SK-N-MC (cell line): ENCODE measurements around the gene ORAI3.
"Not testable (repeated sequence)": the region's sequence is repeated elsewhere in the genome, so short reads cannot be mapped to it uniquely, and the experiment has no call there.

ENCODE experiments used
- DNase-seq: peaks from one replicate; pipeline ENCODE4 v3.0.0-alpha.2; 2011; ENCODE audit warnings: low read depth, low spot score
- H3K27ac ChIP-seq: fragments of 200-600 bp; sonication (generic); 2 replicates; pipeline ENCODE4 v1.5.1; 2016; ENCODE audit warnings: mixed run types
- H3K36me3 ChIP-seq: fragments of 200-600 bp; sonication (generic); 2 replicates; pipeline ENCODE4 v1.6.1; 2017; ENCODE audit warnings: antibody characterized with exemption, low read length, mixed read lengths; ENCODE audit not compliant: insufficient read depth
- H3K4me3 ChIP-seq: fragments of 200-600 bp; sonication (generic); 2 replicates; pipeline ENCODE4 v1.5.1; 2016
- H3K9ac ChIP-seq: fragments of 200-600 bp; sonication (generic); 2 replicates; pipeline ENCODE4 v1.8.0; 2017; ENCODE audit warnings: mixed run types, mixed read lengths; ENCODE audit not compliant: insufficient read length
- H3K9me3 ChIP-seq: fragments of 200-600 bp; sonication (generic); 2 replicates; pipeline ENCODE4 v1.6.1; 2017; ENCODE audit warnings: low read depth, mild to moderate bottlenecking, antibody characterized with exemption, low read length, moderate library complexity, mixed read lengths
- EZH2 ChIP-seq: fragments of 200-600 bp; sonication (generic); IDR thresholded peaks from one replicate; pipeline ENCODE4 v1.6.1; 2017; ENCODE audit warnings: antibody characterized with exemption
- FOXP2 ChIP-seq: optimal IDR thresholded peaks from 2 replicates; pipeline ENCODE3; 2011; ENCODE audit warnings: mild to moderate bottlenecking, moderate library complexity; ENCODE audit not compliant: insufficient read depth; ENCODE audit errors: extremely low read length, control extremely low read depth
- POLR2AphosphoS5 ChIP-seq: IDR thresholded peaks from 2 replicates; pipeline ENCODE4 v1.6.1; 2012; ENCODE audit warnings: mild to moderate bottlenecking, low read depth, low read length, borderline replicate concordance

ORAI3 gene

DNA sequence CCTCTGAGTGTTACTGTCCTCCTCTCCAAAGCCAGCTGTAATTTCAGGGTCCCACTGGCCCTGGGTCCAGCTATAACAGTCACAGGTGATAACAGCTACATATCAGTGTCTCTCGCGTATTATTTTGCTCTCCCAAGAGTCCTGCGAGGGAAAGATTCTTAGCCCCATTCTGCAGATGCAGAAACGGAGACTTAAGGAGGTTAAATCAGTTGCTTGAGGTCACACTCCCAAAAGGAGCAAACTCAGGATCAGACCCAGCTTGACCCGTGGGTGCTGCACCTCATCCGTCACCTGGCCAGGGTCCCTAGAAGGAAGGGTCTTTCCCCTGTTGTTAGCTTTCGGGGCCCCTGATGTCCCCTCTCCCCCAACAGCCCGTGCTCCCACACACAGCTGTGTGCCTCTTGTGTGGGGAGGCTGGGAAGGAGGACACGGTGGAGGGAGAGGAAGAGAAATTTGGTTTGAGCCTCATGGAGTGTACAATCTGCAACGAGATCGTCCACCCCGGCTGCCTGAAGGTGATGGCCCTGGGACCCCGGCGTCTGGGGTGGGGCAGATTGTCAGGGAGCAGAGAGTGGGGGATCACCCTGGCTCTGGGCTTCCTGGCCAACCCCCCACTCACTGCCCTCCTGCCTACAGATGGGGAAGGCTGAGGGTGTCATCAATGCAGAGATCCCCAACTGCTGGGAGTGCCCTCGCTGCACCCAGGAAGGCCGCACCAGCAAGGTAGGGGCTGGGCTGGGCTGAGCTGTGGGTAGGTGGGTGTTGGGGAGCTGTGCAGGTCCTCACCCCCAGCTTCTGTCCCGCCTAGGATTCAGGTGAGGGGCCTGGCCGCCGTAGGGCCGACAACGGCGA lies 21.7 kb upstream of the ORAI3 start:
- Histone ChIP-seq H3K36me3 (peaks cover 20% of the 10 kb centered on the region), H3K4me3 (0 out of 2 replicates have a peak overlapping the region, but pooled peaks have one; percentile 18), H3K9me3 (no peaks in the 10 kb centered on the region), H3K9ac (no peak overlapping the region), H3K27ac (peak overlapping the region; percentile 50; the same call in 1 of the 2 replicates)
- no peak for DNase-seq
- no peak for TF ChIP-seq EZH2
- no peak for TF ChIP-seq FOXP2

DNA sequence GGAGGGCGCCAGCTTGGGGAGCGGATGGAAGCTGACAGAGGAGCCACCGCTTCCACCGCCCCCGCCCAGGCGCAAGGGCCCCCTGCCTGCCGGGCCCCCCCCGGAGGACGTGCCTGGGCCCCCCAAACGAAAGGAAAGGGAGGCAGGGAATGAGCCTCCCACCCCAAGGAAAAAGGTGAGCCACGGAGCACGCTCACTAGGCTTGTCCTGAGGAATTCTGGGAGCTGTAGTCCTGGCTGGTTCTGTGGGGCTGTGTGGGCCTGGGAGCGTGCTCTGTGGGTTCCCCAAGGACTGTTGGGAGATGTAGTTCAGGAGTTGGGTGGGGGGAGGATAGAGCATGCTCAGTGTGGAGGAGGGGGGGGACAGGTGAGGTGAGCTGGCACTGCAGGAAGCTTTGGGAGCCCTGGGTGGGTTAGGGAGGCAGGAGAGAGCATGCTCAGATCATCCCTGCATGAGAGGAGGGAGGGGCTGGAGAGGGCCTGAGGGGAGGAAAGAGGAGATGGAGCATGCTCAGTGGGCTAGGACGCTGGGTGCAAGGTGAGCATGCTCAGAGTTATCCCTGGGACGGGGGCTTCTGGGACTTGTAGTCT lies 21.0 kb upstream of the ORAI3 start:
- H3K9me3 ChIP-seq = no peaks in the 10 kb centered on the region
- H3K4me3 ChIP-seq = 0 out of 2 replicates have a peak overlapping the region, but pooled peaks have one; percentile 18
- DNase-seq = peak; percentile 52
- TF ChIP-seq EZH2 (no peak), POLR2AphosphoS5 (no peak), FOXP2 (no peak)
- H3K27ac ChIP-seq = no peak overlapping the region
- H3K9ac ChIP-seq = no peak overlapping the region
- H3K36me3 ChIP-seq = peaks cover 23% of the 10 kb centered on the region

DNA sequence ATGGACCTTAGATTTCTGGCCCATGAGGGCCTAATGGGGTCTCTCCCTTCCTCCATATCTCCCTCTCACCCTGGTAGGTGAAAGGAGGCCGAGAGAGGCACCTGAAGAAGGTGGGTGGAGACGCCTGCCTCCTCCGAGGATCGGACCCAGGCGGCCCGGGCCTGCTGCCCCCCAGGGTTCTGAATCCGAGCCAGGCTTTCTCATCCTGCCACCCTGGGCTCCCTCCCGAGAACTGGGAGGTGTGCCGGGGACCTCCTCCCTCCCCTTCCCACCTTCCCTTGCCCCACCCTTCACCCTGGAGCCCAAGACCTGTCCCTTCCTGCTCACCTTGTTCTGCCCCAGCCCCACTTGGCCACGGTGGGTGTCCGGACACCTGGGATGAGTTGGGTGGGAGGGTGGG lies 20.5 kb upstream of the ORAI3 start:
- TF ChIP-seq FOXP2 (no peak), POLR2AphosphoS5 (no peak), EZH2 (no peak)
- Histone ChIP-seq H3K27ac (no peak overlapping the region), H3K4me3 (no peak overlapping the region), H3K36me3 (peaks cover 23% of the 10 kb centered on the region), H3K9me3 (no peaks in the 10 kb centered on the region), H3K9ac (no peak overlapping the region)
- DNase-seq = no peak

DNA sequence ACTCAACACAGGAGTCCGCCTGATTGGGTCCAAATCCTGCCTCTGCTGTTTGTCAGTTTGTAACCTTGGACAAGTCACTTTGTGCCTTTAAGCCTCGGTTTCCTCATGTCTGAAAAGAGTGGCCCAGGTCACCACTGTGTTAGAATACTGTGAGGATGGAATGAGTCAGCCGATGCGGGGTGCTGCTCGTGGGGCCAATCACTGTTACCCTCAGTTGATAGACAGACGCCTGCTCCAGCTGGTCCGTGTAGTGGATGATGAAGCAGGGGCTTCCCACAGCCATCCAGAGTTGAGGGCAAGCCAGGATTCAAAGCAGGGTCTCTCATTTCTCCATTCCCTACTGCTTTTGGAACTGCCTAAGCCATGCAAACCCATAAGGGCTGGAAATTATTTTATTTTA lies 19.7 kb upstream of the ORAI3 start:
- Histone ChIP-seq H3K36me3 (peaks cover 23% of the 10 kb centered on the region), H3K4me3 (no peak overlapping the region), H3K27ac (no peak overlapping the region), H3K9ac (no peak overlapping the region), H3K9me3 (no peaks in the 10 kb centered on the region)
- DNase-seq = no peak
- TF ChIP-seq FOXP2 (no peak), EZH2 (no peak), POLR2AphosphoS5 (no peak)

DNA sequence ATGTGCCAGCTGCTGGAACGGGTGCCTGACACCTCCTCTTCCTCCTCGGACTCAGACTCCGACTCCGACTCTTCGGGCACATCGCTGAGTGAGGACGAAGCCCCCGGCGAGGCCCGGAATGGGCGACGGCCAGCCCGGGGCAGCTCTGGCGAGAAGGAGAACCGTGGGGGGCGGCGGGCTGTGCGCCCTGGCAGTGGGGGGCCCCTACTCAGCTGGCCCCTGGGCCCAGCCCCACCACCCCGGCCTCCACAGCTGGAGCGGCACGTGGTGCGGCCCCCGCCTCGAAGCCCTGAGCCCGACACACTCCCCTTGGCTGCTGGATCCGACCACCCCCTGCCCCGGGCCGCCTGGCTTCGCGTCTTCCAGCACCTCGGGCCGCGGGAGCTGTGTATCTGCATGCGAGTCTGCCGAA lies 18.7 kb upstream of the ORAI3 start:
- Histone ChIP-seq H3K4me3 (no peak overlapping the region), H3K27ac (no peak overlapping the region), H3K9ac (no peak overlapping the region), H3K36me3 (peaks cover 23% of the 10 kb centered on the region), H3K9me3 (no peaks in the 10 kb centered on the region)
- no peak for TF ChIP-seq POLR2AphosphoS5
- no peak for TF ChIP-seq EZH2
- no peak for TF ChIP-seq FOXP2
- DNase-seq = no peak

DNA sequence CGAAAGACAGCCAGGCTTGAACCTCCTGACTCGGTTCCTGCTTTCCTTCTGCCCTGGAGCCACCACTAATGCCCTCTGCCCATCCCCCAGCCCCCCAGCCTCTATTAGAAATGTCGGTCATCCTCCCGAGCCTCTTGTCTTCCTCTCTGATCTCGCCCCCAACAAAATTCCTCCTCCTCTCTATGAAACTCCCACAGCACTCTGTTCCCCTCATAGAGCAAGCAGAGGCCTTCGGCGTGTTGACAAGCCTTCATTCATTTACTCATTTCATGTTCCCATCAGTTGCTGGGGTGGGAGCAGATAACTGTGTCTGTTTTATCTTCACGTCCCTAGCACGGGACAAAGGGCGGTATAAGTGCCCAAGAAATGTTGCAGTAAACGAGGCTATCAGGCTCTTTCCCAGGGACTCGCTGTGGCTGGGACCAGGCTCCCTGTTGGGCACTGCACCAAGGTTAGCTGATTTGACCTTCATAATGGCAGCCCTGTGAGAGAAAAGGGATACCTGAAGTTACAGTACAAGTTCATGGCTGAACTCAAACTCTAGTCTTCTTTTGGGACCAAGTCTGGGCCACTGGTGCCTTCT lies 17.7 kb upstream of the ORAI3 start:
- Histone ChIP-seq H3K27ac (no peak overlapping the region), H3K4me3 (no peak overlapping the region), H3K9me3 (no peaks in the 10 kb centered on the region), H3K9ac (no peak overlapping the region), H3K36me3 (peaks cover 23% of the 10 kb centered on the region)
- TF ChIP-seq EZH2 = no peak
- no peak for TF ChIP-seq POLR2AphosphoS5
- TF ChIP-seq FOXP2 = no peak
- no peak for DNase-seq

DNA sequence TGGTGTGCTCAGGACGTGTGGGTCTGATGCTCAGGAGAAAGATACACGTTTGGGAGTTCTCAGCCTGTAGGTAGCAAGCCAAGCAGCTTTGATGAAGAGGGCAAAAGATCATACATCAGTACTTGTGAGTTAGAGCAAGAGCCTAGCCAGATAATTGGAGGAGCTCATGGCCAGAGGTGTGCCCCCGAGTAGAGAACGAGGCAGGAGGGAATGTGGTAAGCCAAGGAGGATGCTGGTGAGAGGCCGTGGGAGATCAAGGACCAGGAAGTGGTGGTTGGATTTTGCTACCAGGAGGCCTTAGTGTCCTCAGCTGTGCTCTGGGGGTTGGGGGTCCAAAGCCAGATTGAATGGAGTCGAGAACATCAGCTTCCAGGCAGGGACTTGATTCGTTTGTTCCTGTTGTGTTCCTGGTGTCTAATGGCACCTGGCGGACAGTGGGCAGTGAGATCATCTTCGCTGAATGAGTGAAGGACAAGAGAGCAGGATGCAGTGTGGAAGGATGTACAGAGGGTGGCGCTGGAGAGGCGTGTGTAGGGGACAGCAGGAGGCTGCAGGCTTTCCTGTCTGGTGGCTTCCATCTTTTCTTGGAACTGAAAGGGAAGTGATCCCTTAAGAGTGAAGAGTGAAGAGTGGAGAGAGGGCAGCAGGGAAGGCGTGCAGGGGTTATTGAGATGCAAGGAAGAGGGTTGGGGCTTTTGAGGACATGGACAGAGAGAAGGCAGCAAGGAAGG lies 13.9 kb upstream of the ORAI3 start:
- DNase-seq = no peak
- no peak for TF ChIP-seq EZH2
- no peak for TF ChIP-seq FOXP2
- TF ChIP-seq POLR2AphosphoS5 = no peak
- H3K9me3 ChIP-seq = no peaks in the 10 kb centered on the region
- H3K9ac ChIP-seq = no peak overlapping the region
- H3K4me3 ChIP-seq = no peak overlapping the region
- H3K27ac ChIP-seq = no peak overlapping the region
- H3K36me3 ChIP-seq = peaks cover 20% of the 10 kb centered on the region

DNA sequence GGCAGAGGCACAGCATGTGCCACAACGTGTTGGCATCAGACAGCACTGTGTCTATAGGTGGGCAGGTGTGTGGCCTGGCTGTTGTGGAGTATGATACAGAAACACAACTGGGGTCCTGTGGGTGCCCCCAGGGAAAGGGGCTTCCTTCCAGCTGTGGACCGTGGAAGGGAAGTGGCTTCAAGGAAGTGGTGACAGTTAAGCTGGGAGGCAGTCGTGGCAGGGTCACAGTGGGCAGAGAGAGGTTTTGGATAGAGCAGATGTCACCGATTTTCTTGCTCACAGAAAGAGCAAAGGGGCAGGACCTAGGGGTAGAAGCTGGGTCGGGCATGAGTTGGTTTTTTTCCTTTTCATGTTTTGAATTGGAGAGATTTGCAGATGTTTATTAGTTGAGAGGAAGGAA lies 11.2 kb upstream of the ORAI3 start:
- Histone ChIP-seq H3K4me3 (no peak overlapping the region), H3K27ac (no peak overlapping the region), H3K9me3 (no peaks in the 10 kb centered on the region), H3K36me3 (peaks cover 15% of the 10 kb centered on the region), H3K9ac (no peak overlapping the region)
- DNase-seq = no peak
- TF ChIP-seq POLR2AphosphoS5 (no peak), FOXP2 (no peak), EZH2 (no peak)

DNA sequence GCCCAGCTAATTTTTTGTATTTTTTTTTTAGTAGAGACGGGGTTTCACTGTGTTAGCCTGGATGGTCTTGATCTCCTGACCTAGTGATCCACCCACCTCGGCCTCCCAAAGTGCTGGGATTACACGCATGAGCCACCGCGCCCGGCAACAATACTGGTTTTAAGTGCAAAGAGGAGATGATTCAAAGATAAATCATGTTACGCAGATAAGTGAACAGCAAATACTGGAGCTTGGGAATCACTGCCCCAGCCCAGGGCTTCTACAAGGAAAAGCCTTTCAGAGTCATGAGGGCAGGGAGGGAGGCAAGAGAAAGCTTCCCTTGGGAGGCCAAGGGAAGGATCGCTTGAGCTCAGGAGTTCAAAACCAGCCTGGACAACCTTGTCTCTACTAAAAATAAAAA lies 9.3 kb upstream of the ORAI3 start:
- H3K4me3 ChIP-seq, H3K27ac ChIP-seq, DNase-seq, H3K9ac ChIP-seq, H3K9me3 ChIP-seq: not testable (repeated sequence)
- H3K36me3 ChIP-seq = peaks cover 27% of the 10 kb centered on the region
